LNCaP clone FGC (cell line): Measurements from ENCODE around the gene IPO9.
A peak's percentile ranks its signal among the peaks of the same experiment; 100 is the strongest.

ENCODE experiments used
- DNase-seq: peaks from one replicate; pipeline ENCODE4 v3.0.0-alpha.2; 2011; ENCODE audit warnings: low read depth
- H3K4me3 ChIP-seq: 2 replicates; pipeline ENCODE4 v1.5.1; 2011; ENCODE audit warnings: mild to moderate bottlenecking, low read depth, low read length, control low read depth
- TF ChIP-seq, protein P1 (sequence below): IDR thresholded peaks from 2 replicates; pipeline ENCODE4 v1.5.1; 2012; ENCODE audit warnings: mild to moderate bottlenecking; ENCODE audit not compliant: control insufficient read depth, insufficient read depth; ENCODE audit errors: extremely low read depth

The IPO9 gene

GRCh38 chr1:201912832-201913231 lies 83.9 kb downstream of the IPO9 start:
- H3K4me3 ChIP-seq: no peak overlapping the region
- no peak for DNase-seq
- TF ChIP-seq, protein P1, sequence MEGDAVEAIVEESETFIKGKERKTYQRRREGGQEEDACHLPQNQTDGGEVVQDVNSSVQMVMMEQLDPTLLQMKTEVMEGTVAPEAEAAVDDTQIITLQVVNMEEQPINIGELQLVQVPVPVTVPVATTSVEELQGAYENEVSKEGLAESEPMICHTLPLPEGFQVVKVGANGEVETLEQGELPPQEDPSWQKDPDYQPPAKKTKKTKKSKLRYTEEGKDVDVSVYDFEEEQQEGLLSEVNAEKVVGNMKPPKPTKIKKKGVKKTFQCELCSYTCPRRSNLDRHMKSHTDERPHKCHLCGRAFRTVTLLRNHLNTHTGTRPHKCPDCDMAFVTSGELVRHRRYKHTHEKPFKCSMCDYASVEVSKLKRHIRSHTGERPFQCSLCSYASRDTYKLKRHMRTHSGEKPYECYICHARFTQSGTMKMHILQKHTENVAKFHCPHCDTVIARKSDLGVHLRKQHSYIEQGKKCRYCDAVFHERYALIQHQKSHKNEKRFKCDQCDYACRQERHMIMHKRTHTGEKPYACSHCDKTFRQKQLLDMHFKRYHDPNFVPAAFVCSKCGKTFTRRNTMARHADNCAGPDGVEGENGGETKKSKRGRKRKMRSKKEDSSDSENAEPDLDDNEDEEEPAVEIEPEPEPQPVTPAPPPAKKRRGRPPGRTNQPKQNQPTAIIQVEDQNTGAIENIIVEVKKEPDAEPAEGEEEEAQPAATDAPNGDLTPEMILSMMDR: no peak

GRCh38 chr1:201914456-201915235 lies 85.7 kb downstream of the IPO9 start:
- TF ChIP-seq, protein P1: no peak
- H3K4me3 ChIP-seq: no peak overlapping the region
- no peak for DNase-seq

DNA sequence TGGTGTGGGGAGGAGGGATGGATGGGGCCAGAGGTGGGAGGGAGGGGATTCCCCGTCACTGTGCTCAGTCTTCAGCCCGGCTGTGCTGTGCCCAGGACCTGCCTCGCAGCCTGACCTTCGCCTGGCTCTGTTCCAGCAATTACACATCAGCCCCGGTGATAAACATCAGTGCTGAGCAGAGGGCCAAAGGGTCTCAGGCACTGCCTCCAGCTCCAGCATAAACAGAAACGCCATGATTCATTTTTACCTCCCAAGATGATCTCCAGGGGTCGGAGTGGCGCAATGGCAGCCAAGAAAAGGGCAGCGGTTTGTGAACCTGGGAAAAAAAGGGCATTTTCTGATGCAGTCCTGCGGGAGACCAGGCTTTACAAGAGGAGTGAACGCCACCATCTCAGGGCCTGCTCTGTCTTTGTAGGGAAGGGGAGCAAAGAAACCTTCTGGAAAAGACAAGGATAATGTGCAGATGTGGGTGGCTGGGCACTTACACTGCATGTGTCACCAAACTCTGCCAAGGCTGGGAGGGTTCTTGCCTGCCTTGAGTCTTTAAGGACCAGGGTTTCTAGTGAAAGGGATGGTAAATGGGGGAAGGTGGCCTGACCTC lies 87.8 kb downstream of the IPO9 start:
- TF ChIP-seq, protein P1: no peak
- no peak overlapping the region for H3K4me3 ChIP-seq

GRCh38 chr1:201917362-201918033 lies 88.5 kb downstream of the IPO9 start:
- DNase-seq: no peak
- no peak overlapping the region for H3K4me3 ChIP-seq
- TF ChIP-seq, protein P1: no peak

More for the DNA sequence above, 87.8 kb downstream of the IPO9 start:
- peak; percentile 4 for DNase-seq

- TF ChIP-seq, protein P1: no peak
- no peak for DNase-seq
- H3K4me3 ChIP-seq: no peak overlapping the region
Measured at GRCh38 chr1:201918343-201918742, 89.4 kb downstream of the IPO9 start.

DNA sequence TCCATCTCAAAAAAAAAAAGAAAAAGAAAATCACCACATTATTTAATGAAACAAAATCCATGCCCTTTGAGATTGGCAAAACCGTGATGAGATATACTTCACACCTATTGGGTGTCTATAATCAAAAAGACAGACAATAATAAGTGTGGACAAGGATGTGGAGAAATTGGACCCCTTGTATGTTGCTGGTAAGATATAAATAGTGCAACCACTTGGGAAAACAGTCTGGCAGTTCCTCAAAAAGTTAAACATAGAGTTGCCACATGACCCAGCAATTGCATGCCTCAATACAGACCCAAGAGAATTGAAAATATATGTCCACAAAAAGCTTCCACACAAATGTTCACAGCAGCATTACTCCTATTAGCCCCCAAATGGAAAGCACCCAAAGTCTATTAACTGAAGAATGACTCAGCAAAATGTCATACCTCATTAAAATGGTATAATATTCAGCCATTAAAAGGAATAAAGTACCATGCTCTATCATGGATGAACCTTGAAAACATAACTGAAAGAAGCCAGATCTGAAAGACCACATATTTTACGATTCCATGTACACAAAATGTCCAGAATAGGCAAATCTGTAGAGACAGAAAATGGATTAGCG lies 93.1 kb downstream of the IPO9 start:
- DNase-seq: no peak
- TF ChIP-seq, protein P1: no peak
- H3K4me3 ChIP-seq: no peak overlapping the region
